ENCODE measurements around the gene GUCY1B1.

- no peak for TF ChIP-seq CTCF (IDR thresholded peaks at IDR 0.05; ENCODE audit: low read depth, low read length, poor library complexity, severe bottlenecking)
- no peak for TF ChIP-seq EZH2phosphoT487 (IDR thresholded peaks at IDR 0.05; ENCODE audit: borderline replicate concordance, low read length)
Observed at GRCh38 chr4:155807021-155807420, 48.2 kb downstream of the GUCY1B1 start.

Measured in DOHH2 (cell line).